Peyer's patch (tissue), 4 donors: ENCODE data around the gene TMEM150A. TPM values are rescaled to one million over a fixed set of nuclear protein-coding genes. Genes with fewer than 3 reads are reported as not detected.

Experiments
- DNase-seq, 3 donors: peaks; one replicate each; pipeline ENCODE4 v3.0.0-alpha.2; 2017 to 2019
- H3K27ac ChIP-seq, 4 donors: fragments of 200-600 bp; sonication (generic); one replicate each; pipeline ENCODE4 v1.5.1; 2016 to 2019
- H3K27me3 ChIP-seq, 2 donors: fragments of 200-600 bp; sonication (generic); one replicate each; pipeline ENCODE4 v1.5.1; 2019
- H3K36me3 ChIP-seq, 3 donors: fragments of 200-600 bp; sonication (generic); one replicate each; pipeline ENCODE4 v1.5.1; 2016 to 2019
- H3K4me1 ChIP-seq, 4 donors: fragments of 200-600 bp; sonication (generic); one replicate each; pipeline ENCODE4 v1.5.1; 2016 to 2019
- H3K4me3 ChIP-seq, 4 donors: fragments of 200-600 bp; sonication (generic); 1 replicate in 3 of 4; 2 replicates in 1 of 4; pipeline ENCODE4 v1.5.1; 2016 to 2019; ENCODE audit warnings: mild to moderate bottlenecking in 1 of 4
- H3K9me3 ChIP-seq, 4 donors: fragments of 200-600 bp; sonication (generic); one replicate each; pipeline ENCODE4 v1.5.1; 2016 to 2019; ENCODE audit warnings: mild to moderate bottlenecking in 1 of 4
- CTCF ChIP-seq, 6 experiments: fragments of 450-650 bp in 4 of 6; fragments of 200-600 bp in 2 of 6; sonication (generic) in 1 of 6; IDR thresholded peaks; one replicate each; pipeline ENCODE4 v1.5.1; 2017 to 2019; ENCODE audit warnings: antibody characterized with exemption in 6 of 6, mild to moderate bottlenecking in 3 of 6, moderate library complexity in 1 of 6
- POLR2A ChIP-seq, 2 donors: fragments of 450-650 bp; IDR thresholded peaks; one replicate each; pipeline ENCODE4 v1.5.1; 2017; ENCODE audit warnings: antibody characterized with exemption in 2 of 2, mild to moderate bottlenecking in 2 of 2, moderate library complexity in 2 of 2
- total RNA-seq, 4 donors: library from RNA; depleted of rRNA; stranded (reverse); fragments of >200 nt; gene quantifications; one replicate each; pipeline ENCODE4 v1.1.0, GENCODE V29; 2016

TMEM150A gene
- total RNA-seq, 4 donors from 2014 or later = 7.5 to 24.0 (median 15.5) TPM

- Histone ChIP-seq H3K9me3 (no peaks in the 10 kb centered on the region), H3K4me3 (no peak overlapping the region), H3K36me3 (peaks cover 0 to 74% (median 0%) of the 10 kb centered on the region in 3 donors), H3K27ac (no peak overlapping the region), H3K4me1 (peaks cover 0 to 15% (median 0%) of the 10 kb centered on the region in 4 donors), H3K27me3 (no peaks in the 10 kb centered on the region)
- DNase-seq = no peak
- TF ChIP-seq POLR2A (IDR thresholded peaks at IDR 0.05) = no peak
- no peak for TF ChIP-seq CTCF (IDR thresholded peaks at IDR 0.05)
These were observed 47.4 kb downstream of the TMEM150A start for GRCh38 chr2:85554980-85555612.

GRCh38 chr2:85553184-85553583 lies 49.3 kb downstream of the TMEM150A start:
- H3K9me3 ChIP-seq = no peaks in the 10 kb centered on the region
- H3K4me3 ChIP-seq = no peak overlapping the region
- peaks cover 0 to 9% (median 0%) of the 10 kb centered on the region in 4 donors for H3K4me1 ChIP-seq
- no peak overlapping the region for H3K27ac ChIP-seq
- no peak for DNase-seq
- H3K27me3 ChIP-seq = no peaks in the 10 kb centered on the region
- TF ChIP-seq POLR2A (IDR thresholded peaks at IDR 0.05) (no peak), CTCF (IDR thresholded peaks at IDR 0.05) (no peak)
- peaks cover 0 to 81% (median 0%) of the 10 kb centered on the region in 3 donors for H3K36me3 ChIP-seq

- no peak overlapping the region for H3K27ac ChIP-seq
- no peaks in the 10 kb centered on the region for H3K9me3 ChIP-seq
- DNase-seq = peak; percentile 84 to 95 (median 88)
- H3K27me3 ChIP-seq = no peaks in the 10 kb centered on the region
- H3K4me1 ChIP-seq = peaks cover 0 to 9% (median 0%) of the 10 kb centered on the region in 4 donors
- peaks cover 0 to 73% (median 0%) of the 10 kb centered on the region in 3 donors for H3K36me3 ChIP-seq
- H3K4me3 ChIP-seq = no peak overlapping the region
- TF ChIP-seq POLR2A (IDR thresholded peaks at IDR 0.05) (no peak), CTCF (IDR thresholded peaks at IDR 0.05) (peak; percentile 87 to 98 (median 98))
These were observed 50.5 kb downstream of the TMEM150A start for GRCh38 chr2:85551698-85552678.

GRCh38 chr2:85550486-85550885 lies 52.0 kb downstream of the TMEM150A start:
- peak overlapping the region in 1 of 4 donors; percentile 54 for H3K27ac ChIP-seq
- H3K4me3 ChIP-seq = no peak overlapping the region
- TF ChIP-seq POLR2A (IDR thresholded peaks at IDR 0.05) (no peak), CTCF (IDR thresholded peaks at IDR 0.05) (no peak)
- H3K4me1 ChIP-seq = peaks cover 0 to 9% (median 0%) of the 10 kb centered on the region in 4 donors
- H3K36me3 ChIP-seq = peaks cover 0 to 80% (median 0%) of the 10 kb centered on the region in 3 donors
- no peaks in the 10 kb centered on the region for H3K27me3 ChIP-seq
- no peaks in the 10 kb centered on the region for H3K9me3 ChIP-seq
- DNase-seq = no peak

GRCh38 chr2:85549826-85550225 lies 52.7 kb downstream of the TMEM150A start:
- Histone ChIP-seq H3K27ac (peak overlapping the region in 1 of 4 donors; percentile 54), H3K36me3 (peaks cover 0 to 79% (median 0%) of the 10 kb centered on the region in 3 donors)

More at GRCh38 chr2:85549826-85550225, 52.7 kb downstream of the TMEM150A start:
- H3K4me3 ChIP-seq = no peak overlapping the region
- H3K27me3 ChIP-seq = no peaks in the 10 kb centered on the region
- DNase-seq = no peak
- H3K4me1 ChIP-seq = peaks cover 0 to 9% (median 0%) of the 10 kb centered on the region in 4 donors
- no peaks in the 10 kb centered on the region for H3K9me3 ChIP-seq
- TF ChIP-seq POLR2A (IDR thresholded peaks at IDR 0.05) (no peak), CTCF (IDR thresholded peaks at IDR 0.05) (no peak)
